Measurements from ENCODE around the gene KCTD17. TPM values are rescaled to one million over a fixed set of nuclear protein-coding genes. Genes with fewer than 3 reads are reported as not detected.
A peak's percentile ranks its signal among the peaks of the same experiment; 100 is the strongest.

Gene KCTD17
- total RNA-seq, 1 donor from 2014 or later, result 17.5 TPM

GRCh38 chr22:37069319-37069718, 17.8 kb downstream of the KCTD17 start:
- Histone ChIP-seq H2AFZ (replicated peaks) (no peak overlapping the region), H3K9me3 (ENCODE audit: low read depth) (no peaks in the 10 kb centered on the region), H3K4me3 (peak overlapping the region; percentile 41), H3K4me1 (no peaks in the 10 kb centered on the region), H3K36me3 (no peaks in the 10 kb centered on the region), H3F3A (ENCODE audit: low read depth) (no peaks in the 10 kb centered on the region), H3K9ac (no peak overlapping the region), H3K27me3 (peaks cover 72% of the 10 kb centered on the region), H3K79me2 (ENCODE audit: low read depth) (no peaks in the 10 kb centered on the region), H3K27ac (no peak overlapping the region), H4K20me1 (ENCODE audit: low read depth) (peaks cover 3% of the 10 kb centered on the region), H3K4me2 (peak overlapping the region; percentile 81)
- TF ChIP-seq EZH2phosphoT487 (IDR thresholded peaks at IDR 0.05) (no peak), EZH2 (IDR thresholded peaks at IDR 0.05) (no peak)
- TF ChIP-seq, protein P1, sequence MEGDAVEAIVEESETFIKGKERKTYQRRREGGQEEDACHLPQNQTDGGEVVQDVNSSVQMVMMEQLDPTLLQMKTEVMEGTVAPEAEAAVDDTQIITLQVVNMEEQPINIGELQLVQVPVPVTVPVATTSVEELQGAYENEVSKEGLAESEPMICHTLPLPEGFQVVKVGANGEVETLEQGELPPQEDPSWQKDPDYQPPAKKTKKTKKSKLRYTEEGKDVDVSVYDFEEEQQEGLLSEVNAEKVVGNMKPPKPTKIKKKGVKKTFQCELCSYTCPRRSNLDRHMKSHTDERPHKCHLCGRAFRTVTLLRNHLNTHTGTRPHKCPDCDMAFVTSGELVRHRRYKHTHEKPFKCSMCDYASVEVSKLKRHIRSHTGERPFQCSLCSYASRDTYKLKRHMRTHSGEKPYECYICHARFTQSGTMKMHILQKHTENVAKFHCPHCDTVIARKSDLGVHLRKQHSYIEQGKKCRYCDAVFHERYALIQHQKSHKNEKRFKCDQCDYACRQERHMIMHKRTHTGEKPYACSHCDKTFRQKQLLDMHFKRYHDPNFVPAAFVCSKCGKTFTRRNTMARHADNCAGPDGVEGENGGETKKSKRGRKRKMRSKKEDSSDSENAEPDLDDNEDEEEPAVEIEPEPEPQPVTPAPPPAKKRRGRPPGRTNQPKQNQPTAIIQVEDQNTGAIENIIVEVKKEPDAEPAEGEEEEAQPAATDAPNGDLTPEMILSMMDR (IDR thresholded peaks at IDR 0.05), result no peak
- H3K9me3 Mint-ChIP-seq, result no peaks in the 10 kb centered on the region
- H3K36me3 Mint-ChIP-seq, result no peaks in the 10 kb centered on the region
- no peak overlapping the region for H3K4me3 Mint-ChIP-seq
- DNase-seq (ENCODE audit: low spot score), result no peak
- no peak overlapping the region for H3K27ac Mint-ChIP-seq
- H3K4me1 Mint-ChIP-seq, result no peaks in the 10 kb centered on the region
- peaks cover 17% of the 10 kb centered on the region for H3K27me3 Mint-ChIP-seq (ENCODE audit: insufficient read depth, low read depth)

GRCh38 chr22:37069719-37070118, 18.2 kb downstream of the KCTD17 start:
- Histone ChIP-seq H3K4me3 (no peak overlapping the region), H2AFZ (replicated peaks) (no peak overlapping the region), H3K27me3 (peaks cover 76% of the 10 kb centered on the region), H3K9me3 (ENCODE audit: low read depth) (no peaks in the 10 kb centered on the region), H3F3A (ENCODE audit: low read depth) (no peaks in the 10 kb centered on the region), H3K79me2 (ENCODE audit: low read depth) (no peaks in the 10 kb centered on the region), H3K27ac (no peak overlapping the region), H3K36me3 (no peaks in the 10 kb centered on the region), H4K20me1 (ENCODE audit: low read depth) (peaks cover 3% of the 10 kb centered on the region), H3K9ac (no peak overlapping the region), H3K4me1 (no peaks in the 10 kb centered on the region), H3K4me2 (no peak overlapping the region)
- H3K27ac Mint-ChIP-seq, result no peak overlapping the region
- no peaks in the 10 kb centered on the region for H3K4me1 Mint-ChIP-seq
- H3K9me3 Mint-ChIP-seq, result no peaks in the 10 kb centered on the region
- no peak overlapping the region for H3K4me3 Mint-ChIP-seq
- no peak for TF ChIP-seq EZH2 (IDR thresholded peaks at IDR 0.05)
- no peak for TF ChIP-seq EZH2phosphoT487 (IDR thresholded peaks at IDR 0.05)
- TF ChIP-seq, protein P1 (IDR thresholded peaks at IDR 0.05), result no peak
- H3K27me3 Mint-ChIP-seq (ENCODE audit: insufficient read depth, low read depth), result peaks cover 19% of the 10 kb centered on the region
- no peak for DNase-seq (ENCODE audit: low spot score)
- H3K36me3 Mint-ChIP-seq, result no peaks in the 10 kb centered on the region

DNA sequence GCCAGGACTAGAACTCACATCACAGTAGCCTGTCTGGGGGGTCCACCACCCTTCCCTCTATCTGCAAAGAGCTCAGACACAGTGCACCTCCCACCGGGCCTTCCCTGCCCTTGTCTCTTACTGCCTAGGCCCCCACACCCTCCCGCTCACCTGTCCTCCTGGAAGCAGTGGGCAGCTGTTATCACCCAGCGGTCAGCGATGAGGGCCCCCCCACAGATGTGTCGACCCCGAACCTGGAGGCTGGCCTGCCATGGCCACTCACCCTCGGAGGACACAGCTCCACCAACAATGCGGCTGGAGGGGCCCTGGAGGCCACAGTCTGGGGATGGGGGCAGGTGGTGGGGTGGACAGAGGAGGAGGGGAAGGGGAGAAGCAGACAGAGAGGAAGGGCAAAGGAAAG, 18.8 kb downstream of the KCTD17 start:
- Histone ChIP-seq H3K79me2 (ENCODE audit: low read depth) (no peaks in the 10 kb centered on the region), H3K4me2 (no peak overlapping the region), H3K36me3 (no peaks in the 10 kb centered on the region), H2AFZ (replicated peaks) (no peak overlapping the region), H3K4me1 (no peaks in the 10 kb centered on the region), H3K4me3 (no peak overlapping the region), H3K27me3 (peaks cover 82% of the 10 kb centered on the region), H4K20me1 (ENCODE audit: low read depth) (peaks cover 3% of the 10 kb centered on the region), H3K9me3 (ENCODE audit: low read depth) (no peaks in the 10 kb centered on the region), H3K9ac (no peak overlapping the region), H3F3A (ENCODE audit: low read depth) (no peaks in the 10 kb centered on the region), H3K27ac (no peak overlapping the region)
- DNase-seq (ENCODE audit: low spot score), result no peak
- no peaks in the 10 kb centered on the region for H3K36me3 Mint-ChIP-seq
- peaks cover 23% of the 10 kb centered on the region for H3K27me3 Mint-ChIP-seq (ENCODE audit: insufficient read depth, low read depth)
- H3K9me3 Mint-ChIP-seq, result no peaks in the 10 kb centered on the region
- H3K27ac Mint-ChIP-seq, result no peak overlapping the region
- TF ChIP-seq EZH2 (IDR thresholded peaks at IDR 0.05), result no peak
- TF ChIP-seq EZH2phosphoT487 (IDR thresholded peaks at IDR 0.05), result no peak
- TF ChIP-seq, protein P1 (IDR thresholded peaks at IDR 0.05), result no peak
- no peaks in the 10 kb centered on the region for H3K4me1 Mint-ChIP-seq
- no peak overlapping the region for H3K4me3 Mint-ChIP-seq
